ENCODE data around the gene KCNMA1. TPM values are rescaled to one million over a fixed set of nuclear protein-coding genes. Genes with fewer than 3 reads are reported as not detected.
A peak's percentile ranks its signal among the peaks of the same experiment; 100 is the strongest.

The KCNMA1 gene
- polyA plus RNA-seq, 6 donors from 2014 or later: not detected

DNA sequence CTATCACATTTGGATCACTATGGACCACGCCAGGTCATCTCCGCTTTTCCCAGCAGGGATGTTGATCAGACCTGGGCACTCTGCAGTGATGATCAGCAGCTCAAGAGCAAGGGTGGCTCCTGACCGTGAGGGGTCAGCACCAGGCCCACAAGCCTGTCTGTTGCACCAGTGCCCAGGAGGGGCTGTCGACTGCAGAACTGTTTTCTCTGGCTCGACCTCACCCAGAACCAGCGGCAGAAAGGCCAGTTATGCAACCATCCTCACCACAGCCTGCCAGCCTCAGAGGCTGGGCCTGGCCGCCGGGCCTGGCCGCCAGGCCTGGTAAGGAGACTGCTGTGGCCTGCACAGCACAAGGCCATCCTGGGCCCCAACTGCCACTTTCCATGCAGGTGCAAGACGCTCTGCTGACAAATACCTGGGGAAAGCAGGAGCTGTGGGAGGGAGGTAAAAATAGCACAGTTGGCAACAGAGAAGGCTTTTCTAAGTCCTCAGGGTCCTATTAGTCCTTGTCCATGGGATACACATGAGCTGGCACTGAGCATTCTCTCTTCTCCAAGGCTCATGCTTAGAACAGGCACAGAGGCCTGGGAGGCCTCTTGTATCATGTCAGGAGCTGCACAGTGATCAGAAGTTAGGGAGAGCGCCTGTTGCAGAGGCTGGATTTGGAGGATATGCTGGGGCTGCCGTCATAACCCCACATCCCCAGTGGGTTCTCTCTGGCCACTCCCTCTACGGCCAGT lies 17.5 kb downstream of the KCNMA1 start:
- Mint-ChIP-seq H3K36me3 (no peaks in the 10 kb centered on the region), H3K27ac (no peak overlapping the region), H3K27me3 (peaks cover 0 to 6% (median 0%) of the 10 kb centered on the region in 3 donors), H3K4me3 (no peak overlapping the region), H3K4me1 (peaks cover 18 to 37% (median 27%) of the 10 kb centered on the region in 3 donors), H3K9me3 (no peaks in the 10 kb centered on the region)
- ATAC-seq (ENCODE audit: low read depth in 2 of 2) (no peak), DNase-seq (no peak)

DNA sequence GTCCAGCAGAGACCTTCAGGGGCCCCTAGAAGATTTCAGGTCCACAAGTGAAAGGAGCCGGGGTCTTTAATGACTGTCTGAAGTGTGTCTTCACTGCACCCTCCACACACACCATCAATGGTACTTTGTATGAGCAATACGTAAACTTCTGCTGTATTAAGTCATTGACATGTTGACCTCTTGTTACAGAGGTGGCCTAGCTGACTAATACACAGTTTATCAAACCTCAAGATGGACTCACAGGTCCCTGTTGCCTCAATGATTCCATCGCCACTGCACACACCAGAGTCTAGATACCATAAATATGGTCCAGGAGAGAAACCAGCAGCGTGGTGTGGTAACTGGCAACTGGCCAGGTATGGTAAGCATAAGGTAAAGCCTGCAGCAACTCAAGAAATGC lies 19.5 kb downstream of the KCNMA1 start:
- no peak for DNase-seq
- ATAC-seq (ENCODE audit: low read depth in 2 of 2): no peak
- H3K9me3 Mint-ChIP-seq: no peaks in the 10 kb centered on the region
- peaks cover 0 to 6% (median 0%) of the 10 kb centered on the region in 3 donors for H3K27me3 Mint-ChIP-seq
- peaks cover 17 to 24% (median 19%) of the 10 kb centered on the region in 3 donors for H3K4me1 Mint-ChIP-seq
- no peak overlapping the region for H3K27ac Mint-ChIP-seq
- H3K36me3 Mint-ChIP-seq: no peaks in the 10 kb centered on the region
- H3K4me3 Mint-ChIP-seq: no peak overlapping the region

DNA sequence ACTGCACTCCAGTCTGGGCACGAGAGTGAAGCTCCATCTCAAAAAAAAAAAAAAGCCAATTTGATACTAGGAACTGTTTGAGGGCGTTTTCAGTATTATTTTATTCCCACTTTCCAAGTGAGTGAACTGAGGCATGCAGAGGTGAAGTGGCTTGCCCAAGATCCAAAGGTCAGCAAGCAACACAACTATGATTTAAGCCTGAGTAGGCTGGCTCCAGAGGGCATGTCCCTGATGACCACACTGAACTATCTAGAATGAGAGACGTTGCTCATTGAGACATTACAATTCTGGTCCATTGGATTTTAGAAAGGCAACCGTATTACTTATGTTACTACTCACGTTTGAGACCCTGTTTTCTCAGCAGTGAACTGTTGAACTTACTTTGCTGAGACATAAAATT lies 20.8 kb downstream of the KCNMA1 start:
- no peak for DNase-seq
- Mint-ChIP-seq H3K4me3 (peak overlapping the region in 1 of 8 donors; percentile 12), H3K4me1 (peaks cover 4 to 10% (median 5%) of the 10 kb centered on the region in 3 donors), H3K27me3 (peaks cover 0 to 6% (median 0%) of the 10 kb centered on the region in 3 donors), H3K27ac (no peak overlapping the region), H3K9me3 (no peaks in the 10 kb centered on the region), H3K36me3 (no peaks in the 10 kb centered on the region)
- ATAC-seq (ENCODE audit: low read depth in 2 of 2): no peak

DNA sequence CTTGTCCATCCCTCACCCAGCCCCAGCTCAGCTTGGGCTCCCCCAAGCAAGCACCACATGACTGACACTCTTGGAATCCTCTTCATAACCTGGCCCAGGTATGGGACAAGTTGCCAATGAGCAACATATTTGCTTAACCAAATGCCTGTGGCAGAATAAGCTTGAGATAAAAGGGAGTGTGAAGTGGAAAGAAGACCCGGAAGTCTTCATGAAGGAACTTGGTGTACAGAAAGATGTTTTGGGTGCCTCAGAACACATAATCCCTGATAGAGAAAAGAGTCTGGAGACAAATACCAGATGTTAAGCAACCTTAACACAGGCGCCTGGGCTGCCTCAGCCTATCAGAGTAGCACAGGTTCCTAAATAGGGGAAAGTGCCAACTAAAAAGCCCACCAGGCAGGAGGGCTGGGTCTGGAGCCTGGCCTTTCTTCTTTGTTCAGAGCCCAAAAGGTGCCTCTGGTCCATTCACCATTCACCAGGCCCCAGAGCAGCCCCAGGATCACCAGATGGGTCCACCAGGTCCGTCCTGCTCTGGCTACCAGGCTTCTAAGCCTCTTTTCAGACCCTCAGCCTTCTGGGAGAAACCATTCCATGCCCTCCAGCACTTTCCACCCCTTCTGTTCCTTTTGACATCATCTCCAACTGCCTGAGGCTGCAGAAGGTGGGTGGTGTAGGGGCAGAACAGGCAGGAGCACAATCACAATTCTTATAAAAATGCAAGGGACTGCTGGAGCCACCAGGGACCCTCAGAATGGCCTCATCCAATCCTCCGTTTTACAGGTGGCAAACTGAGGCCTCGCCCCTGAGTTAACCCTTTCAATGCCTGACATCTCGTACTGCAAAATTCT lies 22.6 kb downstream of the KCNMA1 start:
- H3K4me1 Mint-ChIP-seq: peaks cover 3 to 5% (median 4%) of the 10 kb centered on the region in 3 donors

DNA sequence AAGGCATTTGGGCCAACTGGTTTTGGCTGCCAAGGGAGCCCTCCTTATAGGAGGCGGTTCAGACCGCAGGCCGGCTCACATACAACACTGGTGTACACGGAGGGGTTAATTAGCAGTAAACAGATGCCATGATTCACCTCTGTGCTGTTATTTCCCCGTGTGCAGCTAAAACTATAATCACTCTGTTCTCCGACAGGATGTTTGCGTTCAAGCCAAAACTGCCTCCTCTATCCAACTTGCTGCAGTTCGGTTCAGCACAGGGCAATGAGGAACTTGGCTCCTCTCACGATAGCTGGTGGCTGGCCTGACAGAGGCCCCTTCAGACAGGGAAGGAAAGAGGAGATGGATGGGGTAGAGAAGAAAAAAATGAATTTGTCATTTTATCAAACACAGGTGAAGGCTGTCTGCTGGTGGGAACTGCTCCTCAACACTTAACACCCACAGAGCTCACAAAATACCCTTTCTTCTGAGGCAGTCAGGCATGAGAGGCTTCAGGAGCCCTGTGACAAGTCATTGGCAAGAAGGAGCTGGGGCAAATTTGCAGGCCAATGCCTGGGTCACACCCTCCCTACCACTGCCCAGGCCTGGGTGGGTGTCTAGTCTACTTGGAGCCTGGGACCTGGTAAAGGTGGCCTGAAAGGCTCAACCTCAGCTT lies 24.0 kb downstream of the KCNMA1 start:
- Mint-ChIP-seq H3K9me3 (no peaks in the 10 kb centered on the region), H3K27me3 (peaks cover 0 to 6% (median 5%) of the 10 kb centered on the region in 3 donors), H3K4me3 (peak overlapping the region in 1 of 8 donors; percentile 57), H3K4me1 (peaks cover 4 to 7% (median 5%) of the 10 kb centered on the region in 3 donors), H3K36me3 (no peaks in the 10 kb centered on the region), H3K27ac (peak overlapping the region in 2 of 6 donors; percentile 12 to 16)
- ATAC-seq (ENCODE audit: low read depth in 2 of 2) (no peak), DNase-seq (no peak)

More for the DNA sequence above, 22.6 kb downstream of the KCNMA1 start:
- DNase-seq: no peak
- Mint-ChIP-seq H3K9me3 (no peaks in the 10 kb centered on the region), H3K36me3 (no peaks in the 10 kb centered on the region), H3K4me3 (no peak overlapping the region), H3K27me3 (peaks cover 0 to 6% (median 3%) of the 10 kb centered on the region in 3 donors), H3K27ac (no peak overlapping the region)
- no peak for ATAC-seq (ENCODE audit: low read depth in 2 of 2)

DNA sequence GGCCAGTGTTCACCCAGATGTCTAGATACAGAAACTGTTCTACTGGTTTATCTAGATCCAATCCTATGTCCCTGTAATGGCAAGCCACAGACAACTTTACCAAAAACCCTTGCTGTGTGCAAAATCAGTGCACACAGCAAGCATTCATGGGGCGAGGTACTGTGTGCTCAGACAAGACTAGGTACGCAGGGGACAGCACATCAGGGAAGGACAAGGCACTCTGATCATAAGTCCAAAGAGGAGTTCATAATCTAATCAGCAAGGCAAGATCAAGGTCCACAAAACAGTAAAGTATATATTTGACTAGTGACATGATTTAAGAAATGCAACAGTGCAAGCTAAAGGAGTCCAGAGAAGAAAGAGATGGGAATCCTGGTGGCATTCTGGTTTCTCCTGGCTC lies 25.9 kb downstream of the KCNMA1 start:
- Mint-ChIP-seq H3K27ac (peak overlapping the region in 1 of 6 donors; percentile 3), H3K36me3 (no peaks in the 10 kb centered on the region), H3K4me1 (peaks cover 4 to 7% (median 5%) of the 10 kb centered on the region in 3 donors), H3K4me3 (no peak overlapping the region), H3K27me3 (peaks cover 0 to 14% (median 12%) of the 10 kb centered on the region in 3 donors), H3K9me3 (no peaks in the 10 kb centered on the region)
- ATAC-seq (ENCODE audit: low read depth in 2 of 2) (no peak), DNase-seq (no peak)

DNA sequence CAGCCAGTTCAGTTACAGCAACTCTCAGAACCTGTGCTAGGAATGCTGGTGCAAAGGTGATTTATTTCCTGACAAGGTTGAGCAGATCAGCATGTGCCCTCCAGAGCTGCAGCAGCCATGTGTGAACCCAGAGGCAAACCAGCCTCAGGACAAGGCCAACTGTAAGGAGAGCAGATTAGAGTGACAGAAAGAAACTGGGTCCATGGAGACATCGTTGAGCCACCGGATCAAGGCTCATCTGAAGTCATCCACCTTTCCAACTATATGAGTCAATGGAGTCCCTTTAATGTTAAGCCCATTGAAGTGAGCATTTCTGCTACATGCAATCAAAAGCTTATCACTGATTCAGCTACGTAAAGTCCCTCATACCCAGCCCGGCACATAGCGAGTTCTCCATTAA lies 26.4 kb downstream of the KCNMA1 start:
- H3K4me1 Mint-ChIP-seq: peaks cover 4 to 7% (median 5%) of the 10 kb centered on the region in 3 donors
- DNase-seq (no peak), ATAC-seq (ENCODE audit: low read depth in 2 of 2) (no peak)
- H3K27me3 Mint-ChIP-seq: peaks cover 0 to 14% (median 12%) of the 10 kb centered on the region in 3 donors
- H3K36me3 Mint-ChIP-seq: no peaks in the 10 kb centered on the region
- H3K27ac Mint-ChIP-seq: peak overlapping the region in 1 of 6 donors; percentile 3
- no peaks in the 10 kb centered on the region for H3K9me3 Mint-ChIP-seq
- H3K4me3 Mint-ChIP-seq: no peak overlapping the region

DNA sequence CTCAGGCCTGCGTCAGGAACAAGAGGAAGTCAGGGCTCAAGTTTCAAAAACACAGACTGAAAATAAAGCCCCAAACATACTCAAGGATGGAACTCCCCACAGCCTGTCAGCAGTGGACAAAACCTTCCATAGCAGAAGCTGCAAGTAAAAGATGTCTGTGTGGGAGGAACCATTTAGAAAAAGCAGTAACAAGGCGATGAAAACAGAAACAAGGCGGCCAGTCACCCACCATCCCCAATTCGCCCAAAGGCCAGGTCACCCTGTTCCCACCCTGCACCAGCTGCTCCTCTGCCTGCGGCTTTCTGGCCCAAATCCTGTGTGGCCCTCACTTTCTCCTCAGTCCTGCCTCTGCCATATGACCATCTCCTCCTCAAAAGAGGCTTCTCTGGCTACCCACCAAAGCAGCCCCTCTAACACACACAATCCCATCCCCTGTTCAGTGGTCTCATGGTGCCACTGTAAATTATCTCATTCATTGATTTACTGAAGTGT lies 27.8 kb downstream of the KCNMA1 start:
- Mint-ChIP-seq H3K9me3 (no peaks in the 10 kb centered on the region), H3K27ac (peak overlapping the region in 1 of 6 donors; percentile 38), H3K27me3 (peaks cover 0 to 12% (median 9%) of the 10 kb centered on the region in 3 donors), H3K4me1 (peaks cover 4 to 7% (median 5%) of the 10 kb centered on the region in 3 donors), H3K36me3 (no peaks in the 10 kb centered on the region), H3K4me3 (no peak overlapping the region)
- DNase-seq: no peak
- ATAC-seq (ENCODE audit: low read depth in 2 of 2): no peak

DNA sequence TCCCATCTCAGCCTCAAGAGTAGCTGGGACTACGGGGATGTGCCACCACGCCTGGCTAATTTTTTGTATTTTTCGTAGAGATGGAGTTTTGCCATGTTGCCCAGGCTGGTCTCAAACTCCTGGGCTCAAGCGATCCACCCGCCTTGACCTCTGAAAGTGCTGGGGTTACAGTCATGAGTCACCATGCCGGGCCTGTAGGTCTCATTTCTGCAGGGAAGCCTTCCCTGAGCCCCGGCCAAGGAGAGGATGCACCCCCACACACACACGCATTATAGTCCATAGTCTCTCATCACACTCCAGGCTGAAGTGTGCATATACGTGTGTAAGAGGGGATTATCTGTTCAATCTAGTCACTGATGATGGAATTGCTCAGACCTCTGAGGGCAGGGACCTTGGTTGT lies 29.3 kb downstream of the KCNMA1 start:
- Mint-ChIP-seq H3K27me3 (peaks cover 0 to 12% (median 9%) of the 10 kb centered on the region in 3 donors), H3K4me3 (no peak overlapping the region), H3K36me3 (no peaks in the 10 kb centered on the region), H3K27ac (no peak overlapping the region), H3K9me3 (no peaks in the 10 kb centered on the region), H3K4me1 (peaks cover 8 to 15% (median 14%) of the 10 kb centered on the region in 3 donors)
- DNase-seq (no peak), ATAC-seq (ENCODE audit: low read depth in 2 of 2) (no peak)

DNA sequence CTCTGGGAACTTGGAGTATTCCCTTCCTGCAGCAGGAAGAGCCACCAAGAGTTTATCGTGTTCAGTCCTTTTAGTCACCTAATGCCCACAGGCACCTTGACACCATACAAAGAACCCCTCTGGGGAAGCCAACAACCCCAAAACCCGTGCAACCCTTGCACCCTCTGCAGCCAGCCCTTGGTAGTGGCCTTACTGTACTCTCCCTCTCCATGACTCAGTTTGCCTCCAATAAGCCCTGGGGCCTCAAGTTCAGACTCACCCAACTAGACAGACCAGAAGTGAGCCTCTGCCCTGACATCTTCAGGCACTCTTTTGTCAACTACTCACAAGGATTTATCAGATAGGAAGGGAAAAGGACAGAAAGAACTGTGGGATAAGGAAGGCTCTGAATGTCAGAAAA lies 30.9 kb downstream of the KCNMA1 start:
- Mint-ChIP-seq H3K36me3 (no peaks in the 10 kb centered on the region), H3K4me3 (no peak overlapping the region), H3K9me3 (no peaks in the 10 kb centered on the region), H3K27ac (peak overlapping the region in 1 of 6 donors; percentile 23), H3K4me1 (peaks cover 14 to 30% (median 25%) of the 10 kb centered on the region in 3 donors), H3K27me3 (peaks cover 0 to 12% (median 9%) of the 10 kb centered on the region in 3 donors)
- no peak for DNase-seq
- ATAC-seq (ENCODE audit: low read depth in 2 of 2): no peak

DNA sequence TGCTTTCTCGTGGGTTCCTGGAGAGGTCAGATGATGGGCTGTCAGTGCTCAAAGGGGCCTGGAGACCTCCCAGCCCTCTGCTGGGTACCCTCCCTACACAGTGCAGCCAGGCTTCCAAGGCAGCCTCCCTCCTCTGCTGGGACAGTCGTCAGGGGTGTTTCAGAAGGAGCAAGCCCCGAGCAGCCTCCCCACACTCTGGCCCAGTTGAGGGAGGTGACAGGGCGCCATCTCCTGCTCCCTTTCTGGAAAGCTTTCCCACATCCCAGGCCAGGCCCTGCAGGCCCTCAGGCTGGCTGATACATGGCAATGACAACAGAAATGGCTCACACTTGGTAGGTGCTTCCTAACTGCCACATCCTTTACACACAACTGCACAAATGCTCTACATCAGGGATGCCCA lies 32.1 kb downstream of the KCNMA1 start:
- Mint-ChIP-seq H3K4me3 (peak overlapping the region in 1 of 8 donors; percentile 46), H3K36me3 (no peaks in the 10 kb centered on the region), H3K4me1 (peaks cover 14 to 30% (median 25%) of the 10 kb centered on the region in 3 donors), H3K27ac (no peak overlapping the region), H3K27me3 (peaks cover 0 to 12% (median 9%) of the 10 kb centered on the region in 3 donors), H3K9me3 (no peaks in the 10 kb centered on the region)
- no peak for DNase-seq
- no peak for ATAC-seq (ENCODE audit: low read depth in 2 of 2)

DNA sequence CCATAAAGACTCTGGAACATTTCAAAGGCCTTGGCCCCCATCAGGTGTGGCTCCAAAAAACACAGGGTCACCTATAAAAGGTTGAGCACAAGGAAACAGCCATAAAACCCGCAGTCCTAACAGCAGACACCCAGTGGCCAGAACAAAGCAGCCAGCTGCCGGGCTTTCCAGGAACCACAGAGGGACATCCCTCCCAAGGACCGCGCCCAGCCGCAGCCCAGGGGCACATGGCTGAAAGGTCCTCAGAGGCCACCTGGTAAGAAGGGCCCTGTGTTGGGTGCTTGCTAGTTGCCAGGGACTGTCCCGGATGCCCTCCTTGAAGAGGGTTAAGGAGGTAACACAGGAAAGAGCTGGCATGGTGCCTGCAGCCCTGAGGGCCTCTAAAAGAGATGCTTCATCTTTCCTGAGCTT lies 32.7 kb downstream of the KCNMA1 start:
- DNase-seq (no peak), ATAC-seq (ENCODE audit: low read depth in 2 of 2) (no peak)
- H3K4me1 Mint-ChIP-seq: peaks cover 12 to 27% (median 25%) of the 10 kb centered on the region in 3 donors
- no peak overlapping the region for H3K4me3 Mint-ChIP-seq
- no peaks in the 10 kb centered on the region for H3K36me3 Mint-ChIP-seq
- H3K9me3 Mint-ChIP-seq: no peaks in the 10 kb centered on the region
- H3K27me3 Mint-ChIP-seq: peaks cover 0 to 9% (median 8%) of the 10 kb centered on the region in 3 donors
- H3K27ac Mint-ChIP-seq: peak overlapping the region in 2 of 6 donors; percentile 35 to 56

DNA sequence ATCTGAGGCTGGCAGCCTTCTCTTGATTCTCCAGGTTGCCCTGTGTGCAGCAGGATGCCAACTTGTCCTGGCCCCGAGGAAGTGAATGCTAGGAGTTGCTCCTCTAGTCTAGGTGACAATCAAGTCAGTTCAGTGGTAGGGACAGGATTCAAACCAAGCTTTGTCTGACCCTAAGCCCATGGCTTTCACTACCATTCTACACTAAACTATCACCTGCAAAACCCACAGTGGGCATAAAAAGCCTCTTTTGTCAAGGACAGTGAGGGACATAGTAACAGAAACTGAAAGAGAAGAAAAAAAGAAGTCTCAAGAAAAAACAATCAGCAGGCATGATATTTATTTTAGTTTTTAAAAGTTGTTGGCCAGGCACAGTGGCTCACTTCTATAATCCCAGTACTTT lies 33.5 kb downstream of the KCNMA1 start:
- no peak for ATAC-seq (ENCODE audit: low read depth in 2 of 2)
- Mint-ChIP-seq H3K4me3 (peak overlapping the region in 3 of 8 donors; percentile 12 to 42 (median 36)), H3K4me1 (peaks cover 11 to 25% (median 25%) of the 10 kb centered on the region in 3 donors), H3K27me3 (peaks cover 0 to 9% (median 7%) of the 10 kb centered on the region in 3 donors), H3K9me3 (no peaks in the 10 kb centered on the region), H3K27ac (peak overlapping the region in 3 of 6 donors; percentile 24 to 92 (median 70)), H3K36me3 (no peaks in the 10 kb centered on the region)
- DNase-seq: no peak
